ENCODE data around the gene CPNE6. TPM values are rescaled to one million over a fixed set of nuclear protein-coding genes. Genes with fewer than 3 reads are reported as not detected.

CPNE6 gene
- total and polyA plus RNA-seq, 2 of the 13 experiments (the other 11 are each of a cell fraction or from before 2014, with no cell fraction given), result not detected

DNA sequence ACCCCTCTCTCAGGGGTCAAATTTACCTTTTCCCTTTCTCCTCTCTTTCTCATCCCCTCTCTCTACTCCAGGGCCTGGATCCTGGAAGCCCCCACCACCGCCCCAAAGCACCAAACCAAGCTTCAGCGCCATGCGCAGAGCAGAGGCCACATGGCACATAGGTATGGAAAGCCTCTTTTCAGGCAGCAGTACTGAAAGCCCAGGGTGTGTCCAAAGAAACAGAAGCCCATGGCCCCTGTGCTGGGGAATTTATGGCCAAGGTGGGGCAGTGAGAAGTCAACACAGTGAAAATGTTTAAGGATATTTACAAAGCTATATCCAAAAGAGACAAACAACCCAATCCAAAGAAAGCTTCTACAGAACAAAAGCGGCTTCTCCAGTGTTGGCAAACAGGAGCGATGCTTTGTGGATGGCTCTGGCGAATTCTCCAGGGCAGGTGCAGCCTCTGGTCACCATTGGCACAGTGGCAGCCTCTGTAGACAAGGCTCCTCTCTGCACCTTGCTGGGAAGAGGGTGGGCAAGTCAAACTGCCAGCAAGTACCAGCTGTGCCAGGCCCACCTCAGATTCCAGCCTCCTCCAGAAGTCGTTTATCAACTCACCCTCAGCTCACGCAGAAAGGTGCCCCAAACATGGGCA is 4.7 kb upstream of the CPNE6 start (continued):
- TF ChIP-seq, protein P1, sequence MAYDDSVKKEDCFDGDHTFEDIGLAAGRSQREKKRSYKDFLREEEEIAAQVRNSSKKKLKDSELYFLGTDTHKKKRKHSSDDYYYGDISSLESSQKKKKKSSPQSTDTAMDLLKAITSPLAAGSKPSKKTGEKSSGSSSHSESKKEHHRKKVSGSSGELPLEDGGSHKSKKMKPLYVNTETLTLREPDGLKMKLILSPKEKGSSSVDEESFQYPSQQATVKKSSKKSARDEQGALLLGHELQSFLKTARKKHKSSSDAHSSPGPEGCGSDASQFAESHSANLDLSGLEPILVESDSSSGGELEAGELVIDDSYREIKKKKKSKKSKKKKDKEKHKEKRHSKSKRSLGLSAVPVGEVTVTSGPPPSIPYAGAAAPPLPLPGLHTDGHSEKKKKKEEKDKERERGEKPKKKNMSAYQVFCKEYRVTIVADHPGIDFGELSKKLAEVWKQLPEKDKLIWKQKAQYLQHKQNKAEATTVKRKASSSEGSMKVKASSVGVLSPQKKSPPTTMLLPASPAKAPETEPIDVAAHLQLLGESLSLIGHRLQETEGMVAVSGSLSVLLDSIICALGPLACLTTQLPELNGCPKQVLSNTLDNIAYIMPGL (CRISPR knock-in tag; IDR thresholded peaks at IDR 0.05; ENCODE audit: borderline replicate concordance in 1 of 2, low read depth in 1 of 2), result 0 out of 4 replicates have a peak, but pooled peaks of 1 of the 2 experiments have one; percentile 13
- TF ChIP-seq, protein P2, sequence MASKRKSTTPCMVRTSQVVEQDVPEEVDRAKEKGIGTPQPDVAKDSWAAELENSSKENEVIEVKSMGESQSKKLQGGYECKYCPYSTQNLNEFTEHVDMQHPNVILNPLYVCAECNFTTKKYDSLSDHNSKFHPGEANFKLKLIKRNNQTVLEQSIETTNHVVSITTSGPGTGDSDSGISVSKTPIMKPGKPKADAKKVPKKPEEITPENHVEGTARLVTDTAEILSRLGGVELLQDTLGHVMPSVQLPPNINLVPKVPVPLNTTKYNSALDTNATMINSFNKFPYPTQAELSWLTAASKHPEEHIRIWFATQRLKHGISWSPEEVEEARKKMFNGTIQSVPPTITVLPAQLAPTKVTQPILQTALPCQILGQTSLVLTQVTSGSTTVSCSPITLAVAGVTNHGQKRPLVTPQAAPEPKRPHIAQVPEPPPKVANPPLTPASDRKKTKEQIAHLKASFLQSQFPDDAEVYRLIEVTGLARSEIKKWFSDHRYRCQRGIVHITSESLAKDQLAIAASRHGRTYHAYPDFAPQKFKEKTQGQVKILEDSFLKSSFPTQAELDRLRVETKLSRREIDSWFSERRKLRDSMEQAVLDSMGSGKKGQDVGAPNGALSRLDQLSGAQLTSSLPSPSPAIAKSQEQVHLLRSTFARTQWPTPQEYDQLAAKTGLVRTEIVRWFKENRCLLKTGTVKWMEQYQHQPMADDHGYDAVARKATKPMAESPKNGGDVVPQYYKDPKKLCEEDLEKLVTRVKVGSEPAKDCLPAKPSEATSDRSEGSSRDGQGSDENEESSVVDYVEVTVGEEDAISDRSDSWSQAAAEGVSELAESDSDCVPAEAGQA (IDR thresholded peaks at IDR 0.05; ENCODE audit: low read depth), result 0 out of 2 replicates have a peak, but pooled peaks have one; percentile 25
- TF ChIP-seq, protein P2 (CRISPR knock-in tag; IDR thresholded peaks at IDR 0.05; ENCODE audit: borderline replicate concordance), result no peak
- TF ChIP-seq FOXC1 (CRISPR knock-in tag; IDR thresholded peaks at IDR 0.05; ENCODE audit: borderline replicate concordance) (peak; percentile 52), ZNF274 (CRISPR knock-in tag; IDR thresholded peaks at IDR 0.05) (0 out of 2 replicates have a peak, but pooled peaks have one; percentile 28), ZMAT3 (CRISPR knock-in tag; conservative IDR thresholded peaks at IDR 0.05) (0 out of 2 replicates have a peak, but pooled peaks have one; percentile 42)
- TF ChIP-seq, protein P3, sequence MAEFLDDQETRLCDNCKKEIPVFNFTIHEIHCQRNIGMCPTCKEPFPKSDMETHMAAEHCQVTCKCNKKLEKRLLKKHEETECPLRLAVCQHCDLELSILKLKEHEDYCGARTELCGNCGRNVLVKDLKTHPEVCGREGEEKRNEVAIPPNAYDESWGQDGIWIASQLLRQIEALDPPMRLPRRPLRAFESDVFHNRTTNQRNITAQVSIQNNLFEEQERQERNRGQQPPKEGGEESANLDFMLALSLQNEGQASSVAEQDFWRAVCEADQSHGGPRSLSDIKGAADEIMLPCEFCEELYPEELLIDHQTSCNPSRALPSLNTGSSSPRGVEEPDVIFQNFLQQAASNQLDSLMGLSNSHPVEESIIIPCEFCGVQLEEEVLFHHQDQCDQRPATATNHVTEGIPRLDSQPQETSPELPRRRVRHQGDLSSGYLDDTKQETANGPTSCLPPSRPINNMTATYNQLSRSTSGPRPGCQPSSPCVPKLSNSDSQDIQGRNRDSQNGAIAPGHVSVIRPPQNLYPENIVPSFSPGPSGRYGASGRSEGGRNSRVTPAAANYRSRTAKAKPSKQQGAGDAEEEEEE (CRISPR knock-in tag; IDR thresholded peaks at IDR 0.05; ENCODE audit: borderline replicate concordance), result 0 out of 2 replicates have a peak, but pooled peaks have one; percentile 31

Data from HepG2 (cell line).